Kidney (tissue), 14 donors: Measurements from ENCODE around the gene RNF213. TPM values are rescaled to one million over a fixed set of nuclear protein-coding genes. Genes with fewer than 3 reads are reported as not detected.

ENCODE experiments used
- DNase-seq, 5 donors: peaks; one replicate each; pipeline ENCODE4 v3.0.0-alpha.2; 2013 to 2020
- FAIRE-seq: peaks from 2 replicates; lab custom pipeline; 2012; peaks lifted over from hg19 to GRCh38; lab: Jason Lieb, UNC
- H3K27ac ChIP-seq, 2 donors: one replicate each; pipeline ENCODE4 v1.7.0; 2013; ENCODE audit warnings: low read depth in 2 of 2, low read length in 2 of 2, inconsistent platforms in 1 of 2
- H3K27me3 ChIP-seq: one replicate; pipeline ENCODE4 v1.7.1; 2013; ENCODE audit warnings: low read length, inconsistent platforms; ENCODE audit not compliant: control insufficient read depth, insufficient read depth
- H3K36me3 ChIP-seq, 3 donors: one replicate each; pipeline versions ENCODE4 v1.7.0 to v1.7.1; 2013; ENCODE audit warnings: low read length in 3 of 3, control low read depth in 1 of 3, inconsistent platforms in 1 of 3; ENCODE audit not compliant: insufficient read depth in 3 of 3, control insufficient read depth in 2 of 3
- H3K4me1 ChIP-seq, 3 donors: one replicate each; pipeline versions ENCODE4 v1.7.0 to v1.7.1; 2013; ENCODE audit warnings: low read length in 3 of 3, inconsistent platforms in 1 of 3, low read depth in 1 of 3; ENCODE audit not compliant: control insufficient read depth in 2 of 3, insufficient read depth in 2 of 3
- H3K4me3 ChIP-seq, 3 donors: one replicate each; pipeline versions ENCODE4 v1.7.0 to v1.8.1; 2013; ENCODE audit warnings: low read length in 3 of 3, control low read depth in 1 of 3, inconsistent platforms in 1 of 3
- H3K9ac ChIP-seq, 3 donors: one replicate each; pipeline versions ENCODE4 v1.7.0 to v1.7.1; 2013; ENCODE audit warnings: low read length in 3 of 3, control low read depth in 1 of 3, inconsistent platforms in 1 of 3
- H3K9me3 ChIP-seq, 3 donors: one replicate each; pipeline versions ENCODE4 v1.7.0 to v1.7.1; 2013; ENCODE audit warnings: low read length in 3 of 3, control low read depth in 1 of 3, inconsistent platforms in 1 of 3; ENCODE audit not compliant: control insufficient read depth in 2 of 3, insufficient read depth in 1 of 3
- CTCF ChIP-seq: IDR thresholded peaks from 3 replicates; pipeline ENCODE4 v1.5.1; 2012; ENCODE audit warnings: mild to moderate bottlenecking, moderate library complexity, borderline replicate concordance; ENCODE audit not compliant: insufficient read depth; ENCODE audit errors: extremely low read depth
- intact Hi-C: fragments of 100-400 bp; cut with DNase I; formaldehyde crosslinking; loops from one replicate; pipeline ENCODE4 v1.11.1; 2022
- polyA plus RNA-seq: library from polyadenylated mRNA; stranded (reverse); fragments of 350-450 nt; fragmentation: Illumina TruSeq; extraction: RNeasy Lipid Tissue Mini Kit (QIAGEN cat#74804); gene quantifications from one replicate; pipeline ENCODE4 v1.2.3, GENCODE V29; 2014; ENCODE audit warnings: low read depth, low replicate concordance; ENCODE audit not compliant: insufficient read depth
- total RNA-seq: library from RNA; stranded (reverse); fragmentation: NEBNext Ultra II Directional; extraction: Animal tissue kit (Norgen Biotek cat#: 25700); gene quantifications from one replicate; pipeline ENCODE4 v1.2.1, GENCODE V29; 2021
- donor health status: control.
- donor health status: control.
- donor health status: control.
- donor health status: control.
- donor health status: control.
- donor health status: DM: yes; HTN: yes; CAD: no.
- donor health status: Normal renal cell carcinoma (clear cell type).

Gene RNF213
- total and polyA plus RNA-seq, 2 donors from 2014 or later: 43.4 to 276 TPM

- no peak overlapping the region for H3K4me3 ChIP-seq
- no peaks in the 10 kb centered on the region for H3K9me3 ChIP-seq
- FAIRE-seq: no peak
- H3K36me3 ChIP-seq: peaks cover 9 to 76% (median 55%) of the 10 kb centered on the region in 3 donors
- no peak for DNase-seq
- no peak for TF ChIP-seq CTCF
- no peaks in the 10 kb centered on the region for H3K27me3 ChIP-seq
- intact Hi-C loops: no loop called here
- no peak overlapping the region for H3K27ac ChIP-seq
- no peak overlapping the region for H3K9ac ChIP-seq
- no peaks in the 10 kb centered on the region for H3K4me1 ChIP-seq
Measured at GRCh38 chr17:80374039-80374731, 113.5 kb downstream of the RNF213 start.

- Histone ChIP-seq H3K4me1 (no peaks in the 10 kb centered on the region), H3K9me3 (no peaks in the 10 kb centered on the region), H3K36me3 (peaks cover 4 to 76% (median 53%) of the 10 kb centered on the region in 3 donors), H3K4me3 (no peak overlapping the region), H3K27ac (no peak overlapping the region), H3K9ac (no peak overlapping the region), H3K27me3 (no peaks in the 10 kb centered on the region)
- DNase-seq (no peak), FAIRE-seq (no peak)
- TF ChIP-seq CTCF: no peak
- intact Hi-C loops: no loop called here
Measured at GRCh38 chr17:80374732-80375585, 114.3 kb downstream of the RNF213 start.

- H3K9ac ChIP-seq: no peak overlapping the region
- TF ChIP-seq CTCF: no peak
- FAIRE-seq (no peak), DNase-seq (no peak)
- H3K27me3 ChIP-seq: no peaks in the 10 kb centered on the region
- intact Hi-C loops: no loop called here
- no peak overlapping the region for H3K27ac ChIP-seq
- H3K4me3 ChIP-seq: no peak overlapping the region
- H3K9me3 ChIP-seq: no peaks in the 10 kb centered on the region
- no peaks in the 10 kb centered on the region for H3K4me1 ChIP-seq
- peaks cover 4 to 82% (median 57%) of the 10 kb centered on the region in 3 donors for H3K36me3 ChIP-seq
Measured at GRCh38 chr17:80376531-80376930, 115.9 kb downstream of the RNF213 start.
